Measurements from ENCODE around the gene GPR17.

GPR17 gene

GRCh38 chr2:127614246-127614645 lies 31.7 kb upstream of the GPR17 start:
- in situ Hi-C loops (cut with MboI; ENCODE audit: low sequenced_read_pairs) = no loop called here

GRCh38 chr2:127614731-127615130 lies 31.2 kb upstream of the GPR17 start:
- in situ Hi-C loops (cut with MboI; ENCODE audit: low sequenced_read_pairs) = no loop called here

GRCh38 chr2:127615511-127616166 lies 30.3 kb upstream of the GPR17 start:
- in situ Hi-C loops (cut with MboI; ENCODE audit: low sequenced_read_pairs) = no loop called here

- in situ Hi-C loops (cut with MboI; ENCODE audit: low sequenced_read_pairs) = no loop called here
These were observed 27.3 kb upstream of the GPR17 start for GRCh38 chr2:127618551-127619202.

- in situ Hi-C loops (cut with MboI; ENCODE audit: low sequenced_read_pairs) = no loop called here
These were observed 26.8 kb upstream of the GPR17 start for GRCh38 chr2:127619203-127619590.

GRCh38 chr2:127619877-127620705 lies 25.9 kb upstream of the GPR17 start:
- in situ Hi-C loops (cut with MboI; ENCODE audit: low sequenced_read_pairs) = no loop called here

GRCh38 chr2:127620866-127621265 lies 25.1 kb upstream of the GPR17 start:
- in situ Hi-C loops (cut with MboI; ENCODE audit: low sequenced_read_pairs) = no loop called here

GRCh38 chr2:127621981-127622431 lies 23.9 kb upstream of the GPR17 start:
- in situ Hi-C loops (cut with MboI; ENCODE audit: low sequenced_read_pairs) = no loop called here

GRCh38 chr2:127622561-127623387 lies 23.2 kb upstream of the GPR17 start:
- in situ Hi-C loops (cut with MboI; ENCODE audit: low sequenced_read_pairs) = no loop called here

GRCh38 chr2:127623388-127624319 lies 22.3 kb upstream of the GPR17 start:
- in situ Hi-C loops (cut with MboI; ENCODE audit: low sequenced_read_pairs) = no loop called here

GRCh38 chr2:127624320-127624755 lies 21.6 kb upstream of the GPR17 start:
- in situ Hi-C loops (cut with MboI; ENCODE audit: low sequenced_read_pairs) = no loop called here

- in situ Hi-C loops (cut with MboI; ENCODE audit: low sequenced_read_pairs) = no loop called here
These were observed 21.0 kb upstream of the GPR17 start for GRCh38 chr2:127624756-127625571.

- in situ Hi-C loops (cut with MboI; ENCODE audit: low sequenced_read_pairs) = no loop called here
These were observed 20.4 kb upstream of the GPR17 start for GRCh38 chr2:127625572-127625951.

- in situ Hi-C loops (cut with MboI; ENCODE audit: low sequenced_read_pairs) = no loop called here
These were observed 19.8 kb upstream of the GPR17 start for GRCh38 chr2:127626175-127626574.

- in situ Hi-C loops (cut with MboI; ENCODE audit: low sequenced_read_pairs) = no loop called here
These were observed 18.8 kb upstream of the GPR17 start for GRCh38 chr2:127626917-127627739.

GRCh38 chr2:127627740-127628571 lies 18.0 kb upstream of the GPR17 start:
- in situ Hi-C loops (cut with MboI; ENCODE audit: low sequenced_read_pairs) = no loop called here
